Activated B cell treated with CpG ODN at 0.5 μM for 24 hours (primary cell): Measurements from ENCODE around the gene GRHL1. TPM values are rescaled to one million over a fixed set of nuclear protein-coding genes. Genes with fewer than 3 reads are reported as not detected.

Experiments used
- ATAC-seq: fragments of 200-7000 bp; cut with Tn5 transposase; one replicate; pipeline ENCODE4 v1.10.0; 2021; ENCODE audit warnings: low read depth, mild to moderate bottlenecking, moderate library complexity
- CTCF ChIA-PET: fragments of 350-600 bp; sonication (Branson Sonifier 250); formaldehyde crosslinking; loops from one replicate; lab custom pipeline; 2021; ENCODE audit warnings: antibody characterized with exemption; lab: Charles Lee
- POLR2A ChIA-PET: fragments of 350-600 bp; sonication (Branson Sonifier 250); formaldehyde crosslinking; loops from one replicate; lab custom pipeline; 2021; ENCODE audit warnings: antibody characterized with exemption; lab: Charles Lee
- DNase-seq: peaks from one replicate; pipeline ENCODE4 v3.0.0; 2022
- H3K27ac Mint-ChIP-seq: one replicate; pipeline ENCODE4 v1.8.0; 2020; ENCODE audit warnings: mixed read lengths
- H3K27me3 Mint-ChIP-seq: one replicate; pipeline ENCODE4 v1.8.0; 2021; ENCODE audit warnings: mixed read lengths
- H3K36me3 Mint-ChIP-seq: one replicate; pipeline ENCODE4 v1.8.0; 2021; ENCODE audit warnings: low read depth, mixed read lengths
- H3K4me1 Mint-ChIP-seq: one replicate; pipeline ENCODE4 v1.8.0; 2021; ENCODE audit warnings: mixed read lengths
- H3K4me3 Mint-ChIP-seq: one replicate; pipeline ENCODE4 v1.8.0; 2020; ENCODE audit warnings: mild to moderate bottlenecking, mixed read lengths
- H3K9me3 Mint-ChIP-seq: one replicate; pipeline ENCODE4 v1.8.0; 2020; ENCODE audit warnings: mixed read lengths
- intact Hi-C: fragments of 100-400 bp; cut with micrococcal nuclease; formaldehyde crosslinking; loops from one replicate; pipeline ENCODE4 v1.15.1; 2024
- total RNA-seq: library from RNA; stranded (reverse); gene quantifications from 2 replicates; pipeline ENCODE4 v1.2.3, GENCODE V29; 2022
- TF ChIP-seq, protein P1 (sequence below): fragments of 200-600 bp; IDR thresholded peaks from one replicate; pipeline ENCODE4 v1.8.0; 2022; ENCODE audit warnings: antibody characterized with exemption, mild to moderate bottlenecking

Gene GRHL1
- total RNA-seq, 1 donor from 2014 or later: 0.95 TPM

DNA sequence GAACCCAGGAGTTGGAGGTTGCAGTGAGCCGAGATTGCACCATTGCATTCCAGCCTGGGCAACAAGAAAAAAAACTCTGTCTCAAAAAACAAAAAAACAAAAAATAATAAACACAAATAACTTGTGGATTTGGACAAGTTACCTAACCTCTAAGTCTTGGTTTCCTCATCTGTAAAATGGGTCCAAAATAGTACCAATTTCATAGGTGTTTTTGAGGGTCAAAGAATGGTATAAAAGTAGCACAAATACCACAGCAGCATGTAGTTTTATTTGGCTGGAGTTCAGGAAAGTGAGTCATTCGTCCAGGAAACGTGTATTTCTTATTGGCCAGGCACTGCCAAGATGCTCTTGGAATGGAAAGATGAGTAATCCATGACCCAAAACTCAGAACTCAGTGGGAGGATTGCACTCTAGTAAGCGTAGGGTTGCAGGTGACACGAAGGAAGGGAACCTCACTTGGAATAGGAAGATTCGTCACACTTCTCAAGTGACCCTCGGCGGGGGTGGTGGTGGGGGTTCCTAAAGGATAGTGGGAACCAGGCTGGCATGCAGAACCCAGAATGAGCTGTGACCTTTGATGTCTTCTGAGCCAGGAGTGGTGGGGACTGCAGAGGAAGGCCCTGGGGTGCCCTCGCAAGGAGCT, 24.4 kb downstream of the GRHL1 start:
- H3K27ac Mint-ChIP-seq: no peak overlapping the region
- H3K9me3 Mint-ChIP-seq: peaks cover 6% of the 10 kb centered on the region
- no peak for ATAC-seq
- peaks cover 13% of the 10 kb centered on the region for H3K27me3 Mint-ChIP-seq
- TF ChIP-seq, protein P1, sequence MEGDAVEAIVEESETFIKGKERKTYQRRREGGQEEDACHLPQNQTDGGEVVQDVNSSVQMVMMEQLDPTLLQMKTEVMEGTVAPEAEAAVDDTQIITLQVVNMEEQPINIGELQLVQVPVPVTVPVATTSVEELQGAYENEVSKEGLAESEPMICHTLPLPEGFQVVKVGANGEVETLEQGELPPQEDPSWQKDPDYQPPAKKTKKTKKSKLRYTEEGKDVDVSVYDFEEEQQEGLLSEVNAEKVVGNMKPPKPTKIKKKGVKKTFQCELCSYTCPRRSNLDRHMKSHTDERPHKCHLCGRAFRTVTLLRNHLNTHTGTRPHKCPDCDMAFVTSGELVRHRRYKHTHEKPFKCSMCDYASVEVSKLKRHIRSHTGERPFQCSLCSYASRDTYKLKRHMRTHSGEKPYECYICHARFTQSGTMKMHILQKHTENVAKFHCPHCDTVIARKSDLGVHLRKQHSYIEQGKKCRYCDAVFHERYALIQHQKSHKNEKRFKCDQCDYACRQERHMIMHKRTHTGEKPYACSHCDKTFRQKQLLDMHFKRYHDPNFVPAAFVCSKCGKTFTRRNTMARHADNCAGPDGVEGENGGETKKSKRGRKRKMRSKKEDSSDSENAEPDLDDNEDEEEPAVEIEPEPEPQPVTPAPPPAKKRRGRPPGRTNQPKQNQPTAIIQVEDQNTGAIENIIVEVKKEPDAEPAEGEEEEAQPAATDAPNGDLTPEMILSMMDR: no peak
- no peak for DNase-seq
- H3K4me1 Mint-ChIP-seq: peaks cover 3% of the 10 kb centered on the region
- H3K36me3 Mint-ChIP-seq: no peaks in the 10 kb centered on the region
- no peak overlapping the region for H3K4me3 Mint-ChIP-seq
- CTCF ChIA-PET: interaction anchor here (1.3 kb wide), 1 partner anchor 8 kb away, joined by 3 read pairs; no protein-coding TSS in a partner anchor
- intact Hi-C loops: no loop called here
- POLR2A ChIA-PET: no interaction called here

DNA sequence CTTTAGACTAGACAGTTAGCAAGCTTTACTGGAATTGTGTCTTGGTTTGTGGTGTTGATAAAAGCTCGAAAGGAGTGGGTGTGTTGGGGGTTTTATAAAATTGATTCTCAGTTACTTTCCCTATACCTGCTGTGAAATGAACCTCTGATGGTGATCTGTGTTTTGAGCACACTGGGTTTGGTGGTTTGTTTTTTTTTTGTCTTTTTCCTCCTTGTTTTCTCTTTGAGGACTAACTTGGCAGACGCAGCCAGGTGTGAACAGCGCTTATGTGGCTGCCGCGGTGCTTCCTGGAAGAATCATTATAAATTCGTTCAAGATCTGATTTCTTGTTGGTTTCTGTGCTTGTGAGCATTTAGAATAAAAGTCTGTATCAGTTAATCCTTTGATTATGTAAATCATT, 28.5 kb downstream of the GRHL1 start:
- ATAC-seq: no peak
- intact Hi-C loops: loop anchor here (10.0 kb wide), 2 partner anchors 145 to 685 kb away; partner anchors contain the start of gene RRM2
- TF ChIP-seq, protein P1: no peak
- H3K9me3 Mint-ChIP-seq: peaks cover 6% of the 10 kb centered on the region
- peaks cover 9% of the 10 kb centered on the region for H3K4me1 Mint-ChIP-seq
- H3K36me3 Mint-ChIP-seq: no peaks in the 10 kb centered on the region
- POLR2A ChIA-PET: no interaction called here
- H3K4me3 Mint-ChIP-seq: no peak overlapping the region
- no peak overlapping the region for H3K27ac Mint-ChIP-seq
- H3K27me3 Mint-ChIP-seq: peaks cover 23% of the 10 kb centered on the region
- CTCF ChIA-PET: interaction anchor here (2.7 kb wide), 1 partner anchor 68 kb away, joined by 12 read pairs; no protein-coding TSS in a partner anchor
- DNase-seq: no peak

DNA sequence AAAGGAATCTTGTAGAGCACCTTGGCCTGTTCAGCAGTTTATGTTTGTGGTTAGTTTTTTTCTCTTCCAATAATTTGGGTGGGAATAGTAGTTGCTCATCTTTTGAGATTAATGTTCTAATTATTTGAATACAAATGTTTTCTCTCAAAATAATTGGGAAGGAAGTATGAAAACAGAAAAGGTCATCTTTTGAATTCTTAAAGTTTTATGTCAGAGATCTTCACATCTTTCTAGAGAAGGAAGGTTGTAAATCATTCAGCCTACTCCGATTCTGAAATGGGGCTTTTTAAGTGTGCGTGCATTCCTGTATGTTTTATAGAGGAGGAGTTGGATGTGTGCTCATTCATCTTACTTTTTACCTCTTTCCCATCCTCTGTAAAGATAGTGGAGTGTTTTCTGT, 29.0 kb downstream of the GRHL1 start:
- H3K27ac Mint-ChIP-seq: no peak overlapping the region
- ATAC-seq (no peak), DNase-seq (no peak)
- H3K9me3 Mint-ChIP-seq: peaks cover 6% of the 10 kb centered on the region
- CTCF ChIA-PET: interaction anchor here (1.0 to 6.1 kb wide), 2 partner anchors 68 to 92 kb away, joined by 3 to 208 read pairs; partner anchors contain the start of gene KLF11
- peaks cover 9% of the 10 kb centered on the region for H3K4me1 Mint-ChIP-seq
- TF ChIP-seq, protein P1: no peak
- no peaks in the 10 kb centered on the region for H3K36me3 Mint-ChIP-seq
- H3K4me3 Mint-ChIP-seq: no peak overlapping the region
- intact Hi-C loops: loop anchor here (10.0 kb wide), 2 partner anchors 144 to 684 kb away; partner anchors contain the start of gene RRM2
- H3K27me3 Mint-ChIP-seq: peaks cover 23% of the 10 kb centered on the region
- POLR2A ChIA-PET: no interaction called here

DNA sequence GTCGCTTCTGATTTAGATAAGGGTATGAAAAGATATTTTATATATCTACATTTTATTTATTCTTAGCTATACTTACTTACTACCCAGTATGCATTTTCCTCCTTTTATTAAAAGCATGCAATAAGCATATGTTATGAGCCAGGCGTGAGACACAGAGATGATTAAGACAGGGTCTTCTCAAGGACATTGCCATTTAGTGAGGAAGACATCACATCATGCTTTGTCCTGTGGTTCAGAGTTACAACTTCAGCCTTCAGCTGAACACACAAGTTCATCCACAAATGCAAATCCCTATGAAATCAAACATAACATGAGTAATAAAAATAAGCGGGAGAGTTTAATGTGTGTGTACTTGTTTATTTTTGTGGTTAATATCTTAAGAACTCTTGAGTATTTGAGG, 30.2 kb downstream of the GRHL1 start:
- H3K4me3 Mint-ChIP-seq: no peak overlapping the region
- H3K36me3 Mint-ChIP-seq: no peaks in the 10 kb centered on the region
- H3K4me1 Mint-ChIP-seq: peaks cover 9% of the 10 kb centered on the region
- DNase-seq: no peak
- ATAC-seq: no peak
- intact Hi-C loops: loop anchor here (10.0 kb wide), 2 partner anchors 143 to 683 kb away; partner anchors contain the start of gene RRM2
- peaks cover 6% of the 10 kb centered on the region for H3K9me3 Mint-ChIP-seq
- peaks cover 23% of the 10 kb centered on the region for H3K27me3 Mint-ChIP-seq
- ChIA-PET POLR2A (no interaction called here), CTCF (interaction anchor here (1.0 to 6.1 kb wide), 2 partner anchors 67 to 91 kb away, joined by 3 to 208 read pairs; partner anchors contain the start of gene KLF11)
- no peak overlapping the region for H3K27ac Mint-ChIP-seq
- TF ChIP-seq, protein P1: no peak

DNA sequence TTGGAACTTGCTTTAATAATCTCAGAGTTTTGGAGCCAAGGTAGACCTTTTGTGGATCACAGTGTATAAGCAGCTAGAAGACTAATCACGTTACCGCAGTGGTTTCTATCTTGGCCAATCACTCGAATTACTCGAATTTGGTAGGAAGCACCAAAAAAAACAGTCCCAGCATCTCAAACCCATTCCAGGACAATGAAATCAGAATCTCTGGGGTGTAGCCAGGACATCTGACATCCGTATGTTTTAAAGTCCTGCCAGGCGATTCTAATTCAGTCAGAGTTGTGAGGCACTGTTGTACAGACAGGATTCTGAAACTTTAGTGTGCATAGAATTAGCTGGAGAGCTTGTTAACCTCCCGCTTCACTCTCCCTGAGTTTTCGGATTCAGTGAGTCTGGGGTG, 30.8 kb downstream of the GRHL1 start:
- no peak for ATAC-seq
- H3K4me3 Mint-ChIP-seq: no peak overlapping the region
- no peak for DNase-seq
- intact Hi-C loops: loop anchor here (10.0 kb wide), 2 partner anchors 143 to 683 kb away; partner anchors contain the start of gene RRM2
- peaks cover 9% of the 10 kb centered on the region for H3K4me1 Mint-ChIP-seq
- peaks cover 23% of the 10 kb centered on the region for H3K27me3 Mint-ChIP-seq
- TF ChIP-seq, protein P1: no peak
- POLR2A ChIA-PET: no interaction called here
- no peak overlapping the region for H3K27ac Mint-ChIP-seq
- H3K36me3 Mint-ChIP-seq: no peaks in the 10 kb centered on the region
- CTCF ChIA-PET: interaction anchor here (6.1 kb wide), 1 partner anchor 67 kb away, joined by 208 read pairs; the partner anchor contains the start of gene KLF11
- H3K9me3 Mint-ChIP-seq: peaks cover 6% of the 10 kb centered on the region
